Measurements from ENCODE around the gene ATRN. TPM values are rescaled to one million over a fixed set of nuclear protein-coding genes. Genes with fewer than 3 reads are reported as not detected.

ATRN gene
- total and polyA plus RNA-seq, 4 donors = 4.0 to 33.4 (median 16.4) TPM

DNA sequence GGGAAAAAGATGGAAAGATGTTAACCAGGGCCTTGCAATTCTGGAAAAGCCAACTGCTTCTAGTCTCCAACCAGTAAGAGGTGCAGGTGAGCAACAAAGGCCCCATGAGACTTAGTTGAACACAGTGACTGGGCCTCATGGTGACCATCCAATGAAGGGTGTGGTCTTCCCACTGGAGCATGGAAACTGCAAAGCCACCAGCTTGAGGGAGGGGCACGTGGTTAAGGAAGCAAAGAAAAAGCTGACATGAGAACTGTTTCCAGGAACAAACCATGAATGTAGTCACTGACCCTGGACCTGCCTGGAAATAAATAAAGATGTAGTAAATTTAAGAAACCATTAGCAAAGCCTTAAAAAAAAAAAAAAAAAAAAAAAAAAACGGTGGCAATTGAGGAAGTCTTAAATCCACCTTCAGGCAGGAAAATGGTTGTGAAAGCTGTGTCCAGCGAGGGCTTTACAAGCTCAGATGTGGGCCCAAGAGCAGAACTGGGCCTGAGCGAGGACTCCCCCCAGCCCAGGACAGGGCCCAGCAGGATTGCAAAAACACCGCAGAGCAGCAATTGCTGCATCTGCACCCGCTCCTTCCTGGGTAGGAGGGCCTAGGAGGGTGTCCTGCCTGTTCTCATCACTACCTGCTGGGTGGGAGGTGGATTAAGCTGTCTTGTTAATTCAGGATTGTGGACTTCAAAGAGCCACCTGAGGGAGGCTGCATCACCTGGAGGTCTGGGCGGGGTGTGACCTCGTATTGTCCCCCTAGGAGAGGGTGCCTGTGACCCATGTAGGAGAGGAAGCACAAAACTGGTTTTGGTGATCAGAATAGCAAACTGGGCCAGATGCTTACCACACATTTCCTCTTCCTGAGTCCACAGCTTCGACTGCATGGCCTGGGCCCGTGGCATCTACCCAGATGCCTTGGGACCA lies 182.1 kb downstream of the ATRN start:
- Histone ChIP-seq H3K4me1 (ENCODE audit: control insufficient read depth in 1 of 2, insufficient read depth in 2 of 2, low read length in 2 of 2) (no peaks in the 10 kb centered on the region), H3K36me3 (ENCODE audit: control insufficient read depth in 1 of 2, insufficient read depth in 2 of 2, low read length in 1 of 2) (peaks cover 0 to 2% of the 10 kb centered on the region in 2 donors), H3K9me3 (ENCODE audit: control insufficient read depth, low read length) (peaks cover 1% of the 10 kb centered on the region), H3K4me3 (ENCODE audit: low read length in 2 of 2) (no peak overlapping the region), H3K27me3 (ENCODE audit: control insufficient read depth in 1 of 2, insufficient read depth in 2 of 2, low read length in 1 of 2) (no peaks in the 10 kb centered on the region), H3K27ac (ENCODE audit: low read depth in 1 of 2, low read length in 2 of 2) (no peak overlapping the region)
- ATAC-seq (ENCODE audit: low FRiP score) (no peak), DNase-seq (no peak)
- intact Hi-C loops (cut with DNase I) = no loop called here
- 84 to 85% methylated on average over 10 of the region's 10 CpGs for whole genome bisulfite sequencing, 2 donors

DNA sequence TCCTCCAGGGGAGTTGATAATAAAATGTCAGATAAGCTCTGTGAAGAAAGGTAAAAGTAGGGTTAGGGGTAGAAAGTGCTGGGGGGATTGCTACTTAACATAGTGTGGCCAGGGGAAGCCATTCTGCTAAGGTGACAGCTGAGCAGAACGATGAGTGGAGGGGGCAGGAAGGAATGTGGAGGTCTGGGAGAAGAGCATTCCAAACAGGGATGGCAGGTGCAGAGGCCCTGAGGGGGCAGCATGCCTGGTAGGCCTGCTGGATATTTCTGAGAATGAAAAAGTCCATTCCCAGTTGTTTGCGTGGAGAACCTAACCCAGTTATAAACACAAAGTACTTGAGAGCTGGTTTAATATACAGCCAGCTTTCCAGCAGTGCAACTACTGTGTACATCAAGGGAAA lies 183.1 kb downstream of the ATRN start:
- H3K4me1 ChIP-seq (ENCODE audit: control insufficient read depth in 1 of 2, insufficient read depth in 2 of 2, low read length in 2 of 2) = no peaks in the 10 kb centered on the region
- WGBS, 2 donors = 58 to 66% methylated on average over 2 of the region's 2 CpGs
- H3K9me3 ChIP-seq (ENCODE audit: control insufficient read depth, low read length) = peaks cover 1% of the 10 kb centered on the region
- intact Hi-C loops (cut with DNase I) = no loop called here
- peak in 1 of 2 donors; percentile 21 for DNase-seq
- peaks cover 0 to 1% of the 10 kb centered on the region in 2 donors for H3K36me3 ChIP-seq (ENCODE audit: control insufficient read depth in 1 of 2, insufficient read depth in 2 of 2, low read length in 1 of 2)
- no peaks in the 10 kb centered on the region for H3K27me3 ChIP-seq (ENCODE audit: control insufficient read depth in 1 of 2, insufficient read depth in 2 of 2, low read length in 1 of 2)
- no peak overlapping the region for H3K27ac ChIP-seq (ENCODE audit: low read depth in 1 of 2, low read length in 2 of 2)
- H3K4me3 ChIP-seq (ENCODE audit: low read length in 2 of 2) = no peak overlapping the region
- ATAC-seq (ENCODE audit: low FRiP score) = no peak

DNA sequence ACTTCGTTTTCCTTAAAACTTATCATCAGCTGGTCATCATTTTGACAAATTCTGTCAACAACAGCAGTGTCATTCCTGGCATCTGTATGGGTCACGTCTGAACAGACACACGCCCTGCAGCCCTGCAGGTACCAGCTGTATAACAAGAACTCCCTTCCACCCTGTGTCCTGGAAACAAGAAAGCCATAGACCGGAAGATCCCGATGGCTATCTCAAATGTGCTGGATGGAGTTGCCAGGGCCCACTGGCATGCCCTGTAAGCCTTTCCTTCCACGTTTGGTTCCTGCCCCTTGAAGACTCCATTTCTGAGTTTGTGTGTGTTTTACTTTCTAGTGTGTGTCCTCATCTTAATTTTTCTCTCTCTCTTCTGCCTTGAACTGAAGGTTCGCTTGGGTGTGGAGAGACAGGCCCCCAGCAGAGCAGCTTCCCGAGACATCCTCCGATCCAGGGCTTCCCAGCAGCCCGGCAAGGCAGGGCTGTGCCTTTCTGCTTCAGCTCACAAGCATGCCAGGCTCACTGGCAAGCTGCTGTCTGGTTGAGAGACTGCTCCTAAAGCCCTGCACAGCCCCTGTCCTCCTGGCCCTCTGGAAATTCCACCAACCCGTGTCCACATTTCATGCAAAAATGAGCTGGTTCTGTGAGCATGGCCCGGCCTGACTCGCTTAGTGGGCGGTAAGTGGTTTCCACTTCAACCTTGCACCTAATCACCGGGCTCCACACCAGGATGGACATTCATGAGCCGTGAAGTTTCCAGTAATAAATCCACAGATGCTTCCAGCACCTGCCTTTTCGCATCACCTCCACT lies 183.7 kb downstream of the ATRN start:
- ATAC-seq (ENCODE audit: low FRiP score) (no peak), DNase-seq (peak in 1 of 2 donors; percentile 44)
- Histone ChIP-seq H3K27me3 (ENCODE audit: control insufficient read depth in 1 of 2, insufficient read depth in 2 of 2, low read length in 1 of 2) (no peaks in the 10 kb centered on the region), H3K27ac (ENCODE audit: low read depth in 1 of 2, low read length in 2 of 2) (no peak overlapping the region), H3K9me3 (ENCODE audit: control insufficient read depth, low read length) (peaks cover 1% of the 10 kb centered on the region), H3K36me3 (ENCODE audit: control insufficient read depth in 1 of 2, insufficient read depth in 2 of 2, low read length in 1 of 2) (no peaks in the 10 kb centered on the region), H3K4me1 (ENCODE audit: control insufficient read depth in 1 of 2, insufficient read depth in 2 of 2, low read length in 2 of 2) (no peaks in the 10 kb centered on the region), H3K4me3 (ENCODE audit: low read length in 2 of 2) (no peak overlapping the region)
- 82 to 83% methylated on average over 17 of the region's 17 CpGs for WGBS, 2 donors
- intact Hi-C loops (cut with DNase I) = no loop called here

DNA sequence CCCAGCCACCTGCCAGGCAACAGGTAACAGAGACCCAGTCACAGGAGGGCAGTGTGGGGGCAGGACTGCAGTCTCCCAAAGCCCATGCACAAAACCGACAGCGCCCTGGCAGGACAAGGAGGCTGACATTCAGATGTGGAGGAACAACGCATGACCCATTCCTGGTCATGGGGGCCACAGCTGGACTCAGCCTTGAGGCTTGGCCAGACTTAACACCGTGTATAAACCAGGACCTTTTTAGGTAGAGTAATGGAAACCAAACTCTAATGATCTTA lies 184.2 kb downstream of the ATRN start:
- 69 to 87% methylated on average over 4 of the region's 4 CpGs for WGBS, 2 donors
- DNase-seq = no peak

DNA sequence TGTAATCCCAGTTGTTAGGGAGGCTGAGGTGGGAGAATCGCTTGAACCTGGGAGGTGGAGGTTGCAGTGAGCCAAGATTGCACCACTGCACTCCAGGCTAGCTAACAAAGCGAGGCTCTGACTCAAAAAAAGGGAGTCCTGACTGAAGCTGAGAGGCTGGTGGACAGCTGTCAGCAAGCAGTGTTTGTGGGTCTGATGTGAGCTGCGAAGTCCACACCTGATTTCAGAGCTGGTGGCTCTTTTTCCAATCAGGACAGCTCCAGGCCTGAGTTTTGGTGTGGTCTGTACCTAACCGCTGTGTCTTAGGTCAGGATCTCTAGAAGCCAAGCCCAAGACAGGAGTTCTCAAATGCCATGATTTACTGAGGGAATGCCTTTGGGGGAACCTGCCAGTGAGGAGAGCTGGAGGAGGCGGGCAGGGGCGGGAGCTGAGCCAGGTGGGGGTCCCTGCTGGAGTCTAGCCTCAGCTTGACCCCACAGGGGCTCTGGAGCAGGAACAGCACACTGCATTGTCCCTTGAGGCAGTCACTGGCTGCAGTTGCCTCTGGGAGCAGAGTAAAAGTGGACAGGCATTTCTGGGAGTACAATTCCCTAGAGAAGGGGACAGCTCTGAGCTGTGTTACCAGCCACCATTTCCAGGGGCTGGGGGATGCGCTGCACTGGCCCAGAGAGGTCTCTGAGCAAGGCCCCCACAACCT lies 187.3 kb downstream of the ATRN start:
- Histone ChIP-seq H3K27me3 (ENCODE audit: control insufficient read depth in 1 of 2, insufficient read depth in 2 of 2, low read length in 1 of 2) (no peaks in the 10 kb centered on the region), H3K4me3 (ENCODE audit: low read length in 2 of 2) (no peak overlapping the region), H3K27ac (ENCODE audit: low read depth in 1 of 2, low read length in 2 of 2) (no peak overlapping the region), H3K9me3 (ENCODE audit: control insufficient read depth, low read length) (peaks cover 1% of the 10 kb centered on the region), H3K4me1 (ENCODE audit: control insufficient read depth in 1 of 2, insufficient read depth in 2 of 2, low read length in 2 of 2) (no peaks in the 10 kb centered on the region), H3K36me3 (ENCODE audit: control insufficient read depth in 1 of 2, insufficient read depth in 2 of 2, low read length in 1 of 2) (no peaks in the 10 kb centered on the region)
- 87 to 93% methylated on average over 7 of the region's 7 CpGs for WGBS, 2 donors
- intact Hi-C loops (cut with DNase I) = no loop called here
- ATAC-seq (ENCODE audit: low FRiP score) (no peak), DNase-seq (peak in 1 of 2 donors; percentile 37)

More for the DNA sequence above, 184.2 kb downstream of the ATRN start:
- peaks cover 1% of the 10 kb centered on the region for H3K9me3 ChIP-seq (ENCODE audit: control insufficient read depth, low read length)
- no peak overlapping the region for H3K4me3 ChIP-seq (ENCODE audit: low read length in 2 of 2)
- no peaks in the 10 kb centered on the region for H3K27me3 ChIP-seq (ENCODE audit: control insufficient read depth in 1 of 2, insufficient read depth in 2 of 2, low read length in 1 of 2)
- H3K27ac ChIP-seq (ENCODE audit: low read depth in 1 of 2, low read length in 2 of 2) = no peak overlapping the region
- no peaks in the 10 kb centered on the region for H3K4me1 ChIP-seq (ENCODE audit: control insufficient read depth in 1 of 2, insufficient read depth in 2 of 2, low read length in 2 of 2)
- no peaks in the 10 kb centered on the region for H3K36me3 ChIP-seq (ENCODE audit: control insufficient read depth in 1 of 2, insufficient read depth in 2 of 2, low read length in 1 of 2)
- ATAC-seq (ENCODE audit: low FRiP score) = no peak
- intact Hi-C loops (cut with DNase I) = no loop called here

DNA sequence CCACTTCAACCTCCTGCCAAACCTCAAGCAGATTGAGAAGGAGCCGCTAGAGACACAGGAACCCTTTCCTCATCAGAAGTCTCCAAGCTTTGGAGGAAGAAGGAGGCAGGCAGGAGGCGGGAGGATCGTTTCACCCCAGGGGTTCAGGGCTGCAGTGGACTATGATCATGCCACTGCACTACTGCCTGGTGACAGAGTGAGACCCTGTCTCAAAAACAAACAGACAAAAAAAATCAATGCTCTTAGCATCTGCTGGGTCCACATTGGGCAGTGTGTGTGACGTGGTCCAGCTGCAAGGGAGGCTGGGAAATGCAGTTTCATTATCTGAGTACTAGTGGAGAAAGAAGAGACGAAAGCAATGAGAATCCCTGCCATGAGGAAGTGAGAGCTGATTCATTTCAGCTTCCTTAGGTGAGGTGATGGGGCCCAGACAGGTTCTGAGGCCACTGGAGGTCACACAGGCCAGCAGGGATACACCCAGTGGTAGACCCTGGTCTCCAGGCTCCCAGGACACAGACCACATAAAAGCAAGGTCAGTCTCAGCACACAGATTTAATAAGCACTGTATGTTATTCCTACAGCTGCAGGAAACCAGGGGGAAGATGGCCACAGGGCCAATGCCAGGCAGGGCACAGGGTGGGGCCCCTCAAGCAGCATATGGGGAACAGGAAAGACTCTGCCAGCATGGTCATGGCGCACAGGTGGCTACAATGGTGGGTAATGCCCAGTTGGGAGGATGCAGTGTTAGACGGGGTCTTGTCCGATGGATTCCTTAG lies 188.1 kb downstream of the ATRN start:
- no peak overlapping the region for H3K4me3 ChIP-seq (ENCODE audit: low read length in 2 of 2)
- WGBS, 2 donors = 67 to 75% methylated on average over 8 of the region's 8 CpGs
- DNase-seq = peak in 1 of 2 donors; percentile 32
- H3K4me1 ChIP-seq (ENCODE audit: control insufficient read depth in 1 of 2, insufficient read depth in 2 of 2, low read length in 2 of 2) = no peaks in the 10 kb centered on the region
- no peaks in the 10 kb centered on the region for H3K27me3 ChIP-seq (ENCODE audit: control insufficient read depth in 1 of 2, insufficient read depth in 2 of 2, low read length in 1 of 2)
- intact Hi-C loops (cut with DNase I) = no loop called here
- no peaks in the 10 kb centered on the region for H3K36me3 ChIP-seq (ENCODE audit: control insufficient read depth in 1 of 2, insufficient read depth in 2 of 2, low read length in 1 of 2)
- H3K9me3 ChIP-seq (ENCODE audit: control insufficient read depth, low read length) = no peaks in the 10 kb centered on the region
- ATAC-seq (ENCODE audit: low FRiP score) = no peak
- H3K27ac ChIP-seq (ENCODE audit: low read depth in 1 of 2, low read length in 2 of 2) = no peak overlapping the region

DNA sequence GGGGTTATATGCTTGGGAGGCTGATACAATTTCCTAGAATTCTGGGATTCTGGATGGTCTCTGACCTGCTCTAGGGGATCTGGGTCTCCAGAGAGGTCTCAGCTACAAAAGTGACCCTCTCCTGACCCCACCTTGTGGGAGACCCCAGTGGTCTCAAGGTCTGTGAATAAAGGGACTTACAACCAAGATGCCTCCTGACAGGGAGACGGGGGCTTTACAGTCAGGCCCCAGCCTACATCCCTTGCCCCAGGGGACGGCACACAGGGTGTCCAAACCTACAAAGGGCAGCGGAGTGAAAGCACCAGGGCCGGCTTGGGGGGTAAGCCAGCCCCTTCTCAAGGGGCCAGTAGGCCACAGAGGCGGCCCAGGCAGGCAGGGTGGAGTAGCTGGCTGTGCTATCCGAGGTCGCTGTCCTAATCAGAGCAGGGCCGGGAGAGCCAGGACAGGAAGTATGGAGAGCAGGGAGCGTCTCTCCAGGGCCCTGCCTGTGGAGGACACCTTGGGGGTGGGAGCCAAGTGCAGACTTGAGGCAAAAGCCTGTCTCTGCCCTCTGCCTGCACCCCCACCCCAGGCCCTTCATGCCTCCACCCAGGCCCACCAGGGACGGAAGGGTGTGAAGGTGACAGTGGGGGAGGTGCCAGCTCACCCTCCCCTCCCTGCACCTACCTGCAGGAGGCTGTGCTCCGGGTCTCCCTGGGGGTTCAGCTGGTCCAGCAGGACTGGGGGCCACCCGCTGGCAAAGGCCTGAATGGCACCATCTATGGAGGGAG lies 188.9 kb downstream of the ATRN start:
- ATAC-seq (ENCODE audit: low FRiP score) = no peak
- no peaks in the 10 kb centered on the region for H3K27me3 ChIP-seq (ENCODE audit: control insufficient read depth in 1 of 2, insufficient read depth in 2 of 2, low read length in 1 of 2)

More for the DNA sequence above, 188.9 kb downstream of the ATRN start:
- H3K36me3 ChIP-seq (ENCODE audit: control insufficient read depth in 1 of 2, insufficient read depth in 2 of 2, low read length in 1 of 2) = no peaks in the 10 kb centered on the region
- no peaks in the 10 kb centered on the region for H3K4me1 ChIP-seq (ENCODE audit: control insufficient read depth in 1 of 2, insufficient read depth in 2 of 2, low read length in 2 of 2)
- no peak overlapping the region for H3K27ac ChIP-seq (ENCODE audit: low read depth in 1 of 2, low read length in 2 of 2)
- WGBS, 2 donors = 76 to 77% methylated on average over 12 of the region's 12 CpGs
- no peak overlapping the region for H3K4me3 ChIP-seq (ENCODE audit: low read length in 2 of 2)
- H3K9me3 ChIP-seq (ENCODE audit: control insufficient read depth, low read length) = no peaks in the 10 kb centered on the region
- DNase-seq = peak in 1 of 2 donors; percentile 58
- intact Hi-C loops (cut with DNase I) = no loop called here

Measured in aorta (tissue), 5 donors.